HepG2 (cell line): ENCODE measurements around the gene GPS1. TPM values are rescaled to one million over a fixed set of nuclear protein-coding genes. Genes with fewer than 3 reads are reported as not detected.

Source experiments
- AGO1 ChIP-seq: fragments of 200-400 bp; formaldehyde crosslinking; IDR thresholded peaks from 2 replicates; pipeline ENCODE4 v1.6.1; 2017; ENCODE audit warnings: mild to moderate bottlenecking, low read depth, low read length, moderate library complexity; ENCODE audit not compliant: poor library complexity, severe bottlenecking
- DDIT3 ChIP-seq: sonication (generic); formaldehyde crosslinking; IDR thresholded peaks from 2 replicates; pipeline ENCODE4 v1.4.0; 2020; ENCODE audit warnings: mild to moderate bottlenecking, missing genetic modification reagents
- ERF ChIP-seq: IDR thresholded peaks from 2 replicates; pipeline ENCODE4 v1.6.1; 2018; ENCODE audit warnings: missing biosample characterization, missing genetic modification reagents
- HNRNPH1 ChIP-seq: fragments of 200-400 bp; formaldehyde crosslinking; optimal IDR thresholded peaks from 2 replicates; pipeline ENCODE3; 2017; ENCODE audit warnings: mild to moderate bottlenecking, low read depth, low read length
- HNRNPK ChIP-seq: fragments of 200-400 bp; formaldehyde crosslinking; IDR thresholded peaks from 2 replicates; pipeline ENCODE4 v1.6.1; 2018; ENCODE audit warnings: low read length, low read depth, moderate library complexity, mild to moderate bottlenecking; ENCODE audit not compliant: poor library complexity, severe bottlenecking
- HOXA5 ChIP-seq: sonication (generic); formaldehyde crosslinking; IDR thresholded peaks from 2 replicates; pipeline ENCODE4 v1.4.0; 2020; ENCODE audit warnings: missing genetic modification reagents
- IRX3 ChIP-seq: sonication (generic); formaldehyde crosslinking; IDR thresholded peaks from 2 replicates; pipeline ENCODE4 v1.8.1; 2023; ENCODE audit warnings: mild to moderate bottlenecking, low read depth, missing genetic modification reagents, borderline replicate concordance
- KLF13 ChIP-seq: sonication (generic); formaldehyde crosslinking; IDR thresholded peaks from 2 replicates; pipeline ENCODE4 v1.4.0; 2020; ENCODE audit warnings: mild to moderate bottlenecking, missing genetic modification reagents
- MEF2D ChIP-seq: sonication (generic); formaldehyde crosslinking; IDR thresholded peaks from 2 replicates; pipeline ENCODE4 v1.5.1; 2020; ENCODE audit warnings: mild to moderate bottlenecking, missing genetic modification reagents
- MLX ChIP-seq: IDR thresholded peaks from 2 replicates; pipeline ENCODE4 v1.6.1; 2016
- NFKBIZ ChIP-seq: IDR thresholded peaks from 2 replicates; pipeline ENCODE4 v1.6.1; 2018; ENCODE audit warnings: missing genetic modification reagents, missing compliant biosample characterization
- PHF21A ChIP-seq: sonication (generic); formaldehyde crosslinking; IDR thresholded peaks from 2 replicates; pipeline ENCODE4 v1.5.0; 2020; ENCODE audit warnings: mild to moderate bottlenecking, missing genetic modification reagents
- PRMT3 ChIP-seq: sonication (generic); formaldehyde crosslinking; IDR thresholded peaks from 2 replicates; pipeline ENCODE4 v1.8.1; 2022; ENCODE audit warnings: low read depth, mild to moderate bottlenecking, moderate library complexity, missing genetic modification reagents, borderline replicate concordance
- ZEB1 ChIP-seq: IDR thresholded peaks from 2 replicates; pipeline ENCODE4 v1.6.1; 2012; ENCODE audit warnings: mild to moderate bottlenecking, low read depth, inconsistent platforms; ENCODE audit not compliant: insufficient replicate concordance
- ZHX2 ChIP-seq, 2 experiments: sonication (generic) in 1 of 2; formaldehyde crosslinking in 1 of 2; IDR thresholded peaks; 2 replicates each; pipeline versions ENCODE4 v1.6.1 to v1.9.0; 2014 to 2022; ENCODE audit warnings: antibody characterized with exemption in 1 of 2, borderline replicate concordance in 1 of 2, inconsistent platforms in 1 of 2, low read depth in 1 of 2, missing genetic modification reagents in 1 of 2
- ZNF160 ChIP-seq: sonication (generic); formaldehyde crosslinking; IDR thresholded peaks from 2 replicates; pipeline ENCODE4 v1.8.0; 2022; ENCODE audit warnings: mild to moderate bottlenecking, inconsistent platforms, missing genetic modification reagents
- ZNF326 ChIP-seq: sonication (generic); formaldehyde crosslinking; IDR thresholded peaks from 2 replicates; pipeline ENCODE4 v1.4.0; 2020; ENCODE audit warnings: missing genetic modification reagents, borderline replicate concordance
- ZNF740 ChIP-seq: sonication (generic); formaldehyde crosslinking; IDR thresholded peaks from 2 replicates; pipeline ENCODE4 v1.4.0; 2020; ENCODE audit warnings: missing genetic modification reagents
- ZNF792 ChIP-seq: IDR thresholded peaks from 2 replicates; pipeline ENCODE4 v1.6.1; 2016
- polyA plus RNA-seq, 8 experiments: library from polyadenylated mRNA; depleted of rRNA in 3 of 8; stranded (reverse) in 7 of 8; unstranded in 1 of 8; fragments of >200 nt; fragmentation: Illumina TruSeq in 4 of 8; extraction: Trizol in 4 of 8; gene quantifications; 2 replicates each; pipeline versions ENCODE4 v1.2.1 to v1.2.3, GENCODE V29; 2011 to 2016; ENCODE audit warnings: low read depth in 4 of 8, missing spikeins in 1 of 8, mixed read lengths in 1 of 8; ENCODE audit not compliant: insufficient read depth in 1 of 8
- total RNA-seq, 5 experiments: library from RNA; depleted of rRNA; stranded (reverse); fragments of >200 nt; fragmentation: Illumina TruSeq; extraction: Trizol; gene quantifications; 2 replicates each; pipeline ENCODE4 v1.2.3, GENCODE V29; 2016; ENCODE audit warnings: low read depth in 1 of 5

Gene GPS1
- total and polyA plus RNA-seq, 2 of the 13 experiments (the other 11 are each of a cell fraction or from before 2014, with no cell fraction given): 124 to 128 TPM

- TF ChIP-seq ZNF160 (CRISPR knock-in tag): 0 out of 2 replicates have a peak, but pooled peaks have one; percentile 73
- TF ChIP-seq ZEB1: peak; percentile 47
- 0 out of 2 replicates have a peak, but pooled peaks have one; percentile 29 for TF ChIP-seq ZNF792 (CRISPR knock-in tag)
- peak; percentile 60; the same call in 1 of the 2 replicates for TF ChIP-seq HOXA5 (CRISPR knock-in tag)
- peak; percentile 84 for TF ChIP-seq ZNF326 (CRISPR knock-in tag)
- no peak for TF ChIP-seq MLX (CRISPR knock-in tag)
- 0 out of 2 replicates have a peak, but pooled peaks have one; percentile 12 for TF ChIP-seq PRMT3 (CRISPR knock-in tag)
- TF ChIP-seq ERF (CRISPR knock-in tag): peak; percentile 66; the same call in 1 of the 2 replicates
- 0 out of 2 replicates have a peak, but pooled peaks have one; percentile 43 for TF ChIP-seq ZHX2 (IDR thresholded peaks at IDR 0.05; ENCODE audit: low read depth)
- no peak for TF ChIP-seq ZHX2 (CRISPR knock-in tag; IDR thresholded peaks at IDR 0.05; ENCODE audit: borderline replicate concordance)
- TF ChIP-seq HNRNPK: peak; percentile 45
- no peak for TF ChIP-seq DDIT3
- peak; percentile 97 for TF ChIP-seq AGO1
- no peak for TF ChIP-seq IRX3 (CRISPR knock-in tag)
- no peak for TF ChIP-seq KLF13 (CRISPR knock-in tag)
- peak; percentile 49; the same call in 1 of the 2 replicates for TF ChIP-seq MEF2D
- peak; percentile 74 for TF ChIP-seq HNRNPH1
- no peak; the same call in 1 of the 2 replicates for TF ChIP-seq ZNF740
- TF ChIP-seq NFKBIZ (CRISPR knock-in tag): no peak
- TF ChIP-seq PHF21A: no peak
Observed at GRCh38 chr17:82019690-82020571, 31.8 kb upstream of the GPS1 start (continued).
